GM18868 (cell line): ENCODE measurements around the gene TMEM266.
"Not testable (repeated sequence)": the region's sequence is repeated elsewhere in the genome, so short reads cannot be mapped to it uniquely, and the experiment has no call there.

Experiments
- ATAC-seq: cut with Tn5 transposase; IDR thresholded peaks from one replicate; pipeline ENCODE4 v1.9.1; 2021; ENCODE audit warnings: mild to moderate bottlenecking, moderate library complexity; ENCODE audit not compliant: unreplicated experiment

TMEM266 gene

GRCh38 chr15:76059320-76060117 lies at the start of gene TMEM266:
Gene TMEM266 (plus strand): TSS chr15:76059985. CDS start chr15:76134264, 74,279 bp downstream.
- ATAC-seq = no peak

- ATAC-seq = no peak
These were observed 49.2 kb upstream of the TMEM266 start for GRCh38 chr15:76010613-76011012.

GRCh38 chr15:76011627-76012551 lies 47.9 kb upstream of the TMEM266 start, which contains the start of gene NRG4:
Gene NRG4 (minus strand): TSS chr15:76012424. CDS start chr15:76011230, 1,194 bp downstream.
- ATAC-seq = no peak

- not testable (repeated sequence) for ATAC-seq
These were observed 46.3 kb upstream of the TMEM266 start for GRCh38 chr15:76013470-76013869.

- no peak for ATAC-seq
These were observed 35.6 kb upstream of the TMEM266 start for GRCh38 chr15:76024021-76024768.

GRCh38 chr15:76032046-76032445 lies 27.7 kb upstream of the TMEM266 start:
- ATAC-seq = no peak

- ATAC-seq = no peak
These were observed 26.3 kb upstream of the TMEM266 start for GRCh38 chr15:76033438-76033837.

GRCh38 chr15:76034111-76034510 lies 25.7 kb upstream of the TMEM266 start:
- ATAC-seq = no peak

- ATAC-seq = no peak
These were observed 24.2 kb upstream of the TMEM266 start for GRCh38 chr15:76035593-76035992.

- ATAC-seq = no peak
These were observed 21.3 kb upstream of the TMEM266 start for GRCh38 chr15:76038512-76038911.

GRCh38 chr15:76054201-76054600 lies 5.6 kb upstream of the TMEM266 start:
- ATAC-seq = not testable (repeated sequence)

GRCh38 chr15:76056931-76057330 lies 2.9 kb upstream of the TMEM266 start:
- ATAC-seq = peak; percentile 66

- peak; percentile 30 for ATAC-seq
These were observed 2.3 kb upstream of the TMEM266 start for GRCh38 chr15:76057332-76058000.

- no peak for ATAC-seq
These were observed 968 bp upstream of the TMEM266 start for GRCh38 chr15:76058714-76059319.

- no peak for ATAC-seq
These were observed 569 bp downstream of the TMEM266 start for GRCh38 chr15:76060118-76060989.

- no peak for ATAC-seq
These were observed 1.9 kb downstream of the TMEM266 start for GRCh38 chr15:76061700-76062099.

- ATAC-seq = no peak
These were observed 2.5 kb downstream of the TMEM266 start for GRCh38 chr15:76062286-76062685.

- no peak for ATAC-seq
These were observed 4.6 kb downstream of the TMEM266 start for GRCh38 chr15:76064375-76064774.

- ATAC-seq = no peak
These were observed 5.5 kb downstream of the TMEM266 start for GRCh38 chr15:76065245-76065644.
